ENCODE measurements around the gene VWA8.
"Not testable (repeated sequence)": the region's sequence is repeated elsewhere in the genome, so short reads cannot be mapped to it uniquely, and the experiment has no call there.

The VWA8 gene

DNA sequence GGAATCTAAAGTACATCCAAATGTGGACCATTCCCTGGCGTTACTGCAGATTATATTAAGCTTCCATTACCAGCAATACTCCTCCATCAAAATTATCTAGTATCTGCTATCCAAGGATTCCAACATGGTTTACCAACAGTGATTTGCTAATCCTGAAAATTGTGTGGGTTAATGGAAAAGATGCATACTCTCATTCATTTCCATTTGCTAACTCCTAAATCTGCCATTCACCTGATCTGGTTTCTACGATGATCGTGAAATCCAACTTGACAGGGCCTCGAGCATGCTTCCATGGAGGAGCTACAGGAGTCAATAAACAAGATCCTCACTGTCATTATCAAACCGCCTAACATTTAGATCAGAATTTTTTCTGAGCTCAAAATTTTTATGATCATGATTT, 382.5 kb downstream of the VWA8 start:
- DNase-seq = no peak

- DNase-seq = no peak
These were observed 383.5 kb downstream of the VWA8 start for GRCh38 chr13:41577436-41577835.

DNA sequence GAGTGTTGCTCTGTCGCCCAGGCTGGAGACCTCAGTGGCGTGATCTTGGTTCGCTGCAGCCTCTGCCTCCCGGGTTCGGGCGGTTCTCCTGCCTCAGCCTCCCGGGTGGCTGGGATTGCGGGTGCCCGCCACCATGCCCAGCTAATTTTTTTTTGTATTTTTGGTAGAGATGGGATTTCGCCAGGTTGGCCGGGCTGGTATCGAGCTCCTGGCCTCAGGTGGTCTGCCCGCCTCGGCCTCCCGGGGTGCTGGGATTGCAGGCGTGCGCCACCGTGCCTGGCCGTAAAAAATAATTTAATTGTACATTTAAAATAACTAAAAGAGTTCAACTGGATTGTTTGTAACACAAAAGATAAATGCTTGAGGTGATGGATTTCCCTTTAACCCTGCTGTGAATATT, 387.3 kb downstream of the VWA8 start:
- DNase-seq = not testable (repeated sequence)

- not testable (repeated sequence) for DNase-seq
These were observed 389.0 kb downstream of the VWA8 start for GRCh38 chr13:41571817-41572340.

- no peak for DNase-seq
These were observed 391.9 kb downstream of the VWA8 start for GRCh38 chr13:41568972-41569351.

DNA sequence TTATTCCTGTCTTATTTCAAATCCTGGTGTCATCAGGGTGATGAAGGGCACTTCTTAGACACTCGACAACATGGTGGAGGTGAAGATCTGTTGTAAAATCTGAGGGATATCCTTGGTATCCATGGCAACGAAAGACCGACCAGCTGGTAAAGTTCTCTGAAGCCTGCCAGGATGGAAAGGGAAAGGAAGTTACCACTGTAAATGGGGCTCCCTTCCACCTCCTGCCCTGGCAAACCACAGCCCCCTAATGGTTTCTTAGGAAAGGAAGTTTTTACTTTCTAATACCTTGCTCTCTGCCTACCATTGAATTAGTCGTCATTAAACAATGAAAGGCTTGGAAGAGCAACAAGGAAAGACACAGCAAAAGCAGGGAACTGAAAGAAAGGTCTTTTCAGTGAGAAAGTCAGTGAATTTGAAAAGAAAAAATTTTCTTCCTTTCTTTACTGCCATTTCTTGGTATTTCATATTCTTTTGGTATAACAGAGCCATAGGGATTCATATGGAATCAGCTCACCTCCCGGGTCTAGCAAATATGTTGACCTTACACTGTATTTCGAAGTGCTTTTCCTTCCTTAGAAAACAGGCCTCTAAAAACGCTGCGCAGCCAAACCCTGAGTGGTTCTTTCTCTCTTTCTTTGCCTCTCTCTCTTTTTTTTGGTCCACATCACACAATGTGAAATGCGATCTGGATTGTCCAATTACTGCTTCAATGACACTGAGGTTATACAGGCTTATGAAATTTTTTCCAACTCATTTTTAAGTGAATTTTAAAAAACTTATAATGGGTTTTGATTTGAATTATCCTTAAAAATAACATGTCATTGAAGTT, 392.6 kb downstream of the VWA8 start:
- no peak for DNase-seq

- no peak for DNase-seq
These were observed 393.5 kb downstream of the VWA8 start for GRCh38 chr13:41567363-41567762.

GRCh38 chr13:41565846-41566245, 395.1 kb downstream of the VWA8 start:
- DNase-seq = no peak

DNA sequence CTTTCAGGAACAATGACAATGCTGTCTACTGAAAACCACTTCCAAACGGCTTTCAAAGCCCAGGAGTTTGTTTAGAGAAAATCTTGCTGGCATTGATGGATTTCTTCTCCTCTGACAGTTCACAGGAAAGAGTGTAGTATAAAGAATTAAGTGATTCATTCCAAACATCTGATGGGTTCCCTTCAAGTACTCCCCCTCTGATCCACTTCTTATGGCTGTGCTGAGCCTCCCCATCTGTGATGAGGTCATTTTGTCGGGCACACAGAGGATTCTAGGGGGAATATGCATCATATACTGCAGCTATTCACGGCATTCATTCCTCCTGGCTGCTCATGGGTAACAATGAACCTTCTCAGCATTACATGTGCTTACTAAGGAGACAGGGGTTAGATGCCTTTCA, 395.7 kb downstream of the VWA8 start:
- no peak for DNase-seq

GRCh38 chr13:41563984-41564365, 396.9 kb downstream of the VWA8 start:
- no peak for DNase-seq

DNA sequence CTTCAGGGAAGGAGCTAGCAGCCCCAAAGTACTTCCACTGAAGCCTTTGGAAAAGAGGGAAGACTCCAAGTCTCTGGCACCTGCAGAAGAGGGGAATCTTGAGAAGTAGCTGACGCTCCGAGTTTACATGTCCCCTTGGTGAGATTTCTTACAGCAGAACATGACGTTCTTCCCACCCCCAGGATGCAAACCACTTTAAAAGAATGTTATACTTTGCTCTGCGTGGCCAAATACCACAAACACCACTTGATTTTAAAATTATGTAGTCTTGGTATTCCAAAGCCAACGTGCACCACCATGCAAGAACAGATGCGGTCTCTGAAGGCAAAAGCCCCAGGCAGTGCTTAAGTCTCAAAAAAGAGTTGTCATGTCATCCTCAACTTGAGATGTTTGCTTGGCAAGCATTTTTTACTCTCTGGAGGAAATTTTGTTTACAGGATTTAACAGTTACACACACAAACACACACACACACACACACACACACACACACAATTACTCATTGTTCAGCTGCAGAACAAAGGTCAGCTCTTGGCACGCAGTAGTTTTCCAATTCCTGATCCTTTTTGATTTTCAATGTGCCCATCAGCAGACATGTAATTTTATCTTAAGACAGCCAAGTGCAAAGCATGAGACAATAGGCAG, 397.4 kb downstream of the VWA8 start:
- DNase-seq = no peak

DNA sequence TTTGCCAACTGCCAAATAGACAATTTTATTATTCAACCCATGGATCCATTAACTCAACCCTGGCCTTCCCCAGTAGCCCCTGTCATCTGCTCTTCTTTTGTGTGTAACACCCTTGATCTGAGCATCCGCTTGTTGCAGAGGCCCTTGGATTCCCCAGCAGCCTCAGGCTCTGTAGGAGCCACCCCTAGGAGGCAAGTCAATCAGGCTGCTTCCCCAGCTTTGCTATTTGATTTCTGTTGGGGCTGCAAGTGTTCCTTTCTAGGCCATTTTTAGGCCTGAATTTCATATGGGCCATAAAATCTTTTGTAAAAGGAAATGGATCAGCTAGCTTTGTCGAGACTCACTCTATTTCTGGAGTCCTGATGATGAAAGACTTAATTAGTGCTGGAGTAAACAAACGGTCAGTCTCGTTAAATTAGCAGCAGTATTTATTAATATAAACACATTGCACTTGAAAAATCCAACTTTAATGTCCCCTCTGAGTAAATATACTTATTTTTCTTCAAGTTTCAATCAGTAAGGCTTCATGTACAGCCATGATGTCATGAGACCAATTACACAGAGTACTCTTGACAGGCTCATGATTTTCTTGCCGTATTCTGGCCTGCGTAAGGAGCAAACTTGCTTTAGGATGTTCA, 398.2 kb downstream of the VWA8 start:
- no peak for DNase-seq

- DNase-seq = no peak
These were observed 398.8 kb downstream of the VWA8 start for GRCh38 chr13:41562083-41562482.

GRCh38 chr13:41561170-41561569, 399.7 kb downstream of the VWA8 start:
- no peak for DNase-seq

DNA sequence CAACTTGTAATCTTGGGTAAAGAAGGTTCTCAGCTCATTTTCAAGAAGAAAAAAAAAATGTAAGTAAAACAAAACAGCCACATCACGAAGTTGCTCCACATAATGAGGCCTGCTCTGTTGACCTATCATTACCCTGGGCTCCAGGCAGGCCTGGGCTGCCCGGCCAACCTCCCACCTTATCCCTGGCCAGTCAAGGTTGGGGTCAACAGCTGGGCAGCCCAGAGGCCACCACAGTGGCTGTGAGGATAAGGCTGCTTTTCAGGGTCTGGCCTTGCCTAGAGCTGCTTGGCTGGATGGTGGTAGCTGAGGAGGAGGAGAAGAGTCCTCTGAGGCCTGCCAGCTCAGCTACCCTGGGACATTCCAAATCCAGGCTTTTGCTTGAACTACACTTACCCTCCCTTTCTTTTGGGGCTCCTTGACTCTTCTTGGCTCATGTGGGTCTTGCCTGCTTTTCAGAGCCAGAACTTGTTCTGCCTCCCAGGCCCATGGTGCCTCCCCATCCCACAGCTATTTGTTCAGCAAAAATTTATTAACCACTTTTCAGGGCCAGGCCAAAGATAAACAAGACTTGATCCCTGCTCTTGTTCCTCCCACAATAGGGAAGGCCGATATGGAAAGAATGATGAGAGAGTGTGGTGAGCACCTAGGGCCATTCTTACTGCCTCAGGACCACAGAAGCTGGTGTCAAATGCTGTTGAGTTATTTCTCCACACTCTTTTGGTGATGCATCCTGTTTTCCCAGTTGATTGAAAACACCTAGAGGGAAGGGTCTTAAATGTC, 401.9 kb downstream of the VWA8 start:
- no peak for DNase-seq

- DNase-seq = no peak
These were observed 403.2 kb downstream of the VWA8 start for GRCh38 chr13:41557719-41558118.

- no peak for DNase-seq
These were observed 406.1 kb downstream of the VWA8 start for GRCh38 chr13:41554626-41555386.

DNA sequence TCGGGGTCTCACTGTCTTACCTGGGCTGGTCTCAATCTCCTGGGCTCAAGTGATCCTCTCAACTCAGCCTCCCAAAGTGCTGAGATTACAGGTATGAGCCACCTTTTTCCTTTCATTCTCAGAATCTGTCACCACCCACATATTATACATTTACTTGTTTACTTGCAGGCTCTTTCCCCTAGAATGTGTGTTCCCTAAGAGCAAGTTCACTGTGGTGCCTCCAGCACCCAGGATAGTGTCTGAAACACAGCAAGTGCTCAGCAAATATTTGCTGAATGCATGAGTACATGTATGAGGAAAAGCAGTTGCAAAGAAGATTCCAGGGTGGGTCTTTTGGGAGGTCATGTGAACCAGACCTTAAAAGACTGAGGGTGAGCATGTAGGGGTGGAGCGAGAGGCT, 406.7 kb downstream of the VWA8 start:
- no peak for DNase-seq

DNA sequence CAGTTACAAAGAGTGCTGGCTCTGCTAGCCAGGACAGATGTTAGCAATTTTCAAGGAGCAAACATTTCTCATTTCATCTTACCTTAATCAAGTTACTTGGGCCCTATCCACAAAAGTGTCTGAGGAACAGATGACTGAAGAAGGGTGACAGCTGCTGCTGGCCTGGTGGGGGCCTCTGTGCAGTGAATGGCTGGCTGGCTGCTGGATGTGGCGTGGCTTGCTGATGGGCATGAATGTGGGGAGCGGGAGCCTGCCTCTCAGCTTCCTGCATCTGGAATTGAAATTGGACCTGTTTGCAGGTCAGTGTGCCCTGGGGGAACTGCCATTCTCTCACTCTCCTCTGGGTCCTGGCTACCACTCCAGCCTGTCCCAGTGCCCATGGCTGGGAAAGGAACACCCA, 408.9 kb downstream of the VWA8 start:
- no peak for DNase-seq

GRCh38 chr13:41550276-41550675, 410.6 kb downstream of the VWA8 start:
- DNase-seq = no peak

DNA sequence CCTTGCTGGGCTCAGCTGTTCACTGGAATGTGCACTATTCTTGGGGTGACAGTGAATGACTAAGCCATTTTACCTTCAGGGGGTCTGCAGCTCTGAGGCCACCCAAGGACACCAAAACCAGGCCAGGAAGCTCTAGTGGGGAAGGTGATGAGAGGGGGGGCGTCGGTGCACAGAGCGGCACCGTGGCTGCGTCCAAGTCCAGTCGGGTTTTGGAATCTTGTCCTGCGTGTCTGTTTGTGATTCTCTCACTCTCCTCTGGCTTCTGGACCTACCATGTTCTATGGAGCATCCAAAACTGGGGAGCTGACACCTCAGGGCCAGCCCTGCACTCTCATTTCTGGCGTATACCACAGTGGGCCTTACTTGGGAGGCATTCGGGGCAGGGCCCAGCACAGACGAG, 411.4 kb downstream of the VWA8 start:
- no peak for DNase-seq

- DNase-seq = no peak
These were observed 412.0 kb downstream of the VWA8 start for GRCh38 chr13:41548910-41549309.

Data from NCI-H2081 (cell line).